GM12892 (cell line): ENCODE measurements around the gene DDOST.

Source experiments
- POLR2A ChIP-seq: IDR thresholded peaks from 2 replicates; pipeline ENCODE4 v1.6.1; 2011; ENCODE audit warnings: low read depth, low read length, control low read depth
- POLR2AphosphoS5 ChIP-seq: IDR thresholded peaks from 2 replicates; pipeline ENCODE4 v1.6.1; 2011; ENCODE audit warnings: low read depth, low read length, control low read depth

DNA sequence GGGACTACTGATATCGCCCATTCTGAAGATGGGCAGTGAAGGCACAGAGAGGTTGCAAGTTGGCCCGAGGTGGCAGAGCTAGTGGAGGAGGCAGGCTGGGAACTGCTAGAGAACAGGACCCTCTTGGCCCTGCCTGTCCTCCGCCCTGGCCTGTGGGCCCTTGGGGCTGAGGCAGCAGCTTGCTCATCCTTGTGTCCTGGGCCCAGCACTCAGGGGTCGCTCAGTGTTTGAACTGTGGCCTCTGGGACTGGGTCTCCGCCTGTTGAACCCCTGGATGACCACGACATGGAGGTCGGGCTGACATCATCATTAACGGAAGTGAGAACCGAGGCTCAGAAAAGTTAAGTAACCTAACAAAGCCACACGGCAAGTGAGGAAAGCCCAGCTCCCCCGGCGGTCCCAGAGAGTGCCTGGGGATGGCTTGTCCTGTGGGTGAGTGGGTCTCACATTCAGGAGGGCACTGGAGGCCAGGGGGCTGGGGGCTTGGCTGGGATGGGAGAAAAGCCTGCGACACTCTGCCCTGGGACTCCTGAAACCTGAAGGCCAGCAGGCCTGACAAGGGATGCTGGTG, 23.0 kb upstream of the DDOST start:
- no peak for TF ChIP-seq POLR2AphosphoS5
- TF ChIP-seq POLR2A: no peak
